HepG2 (cell line): Measurements from ENCODE around the gene ZGRF1. TPM values are rescaled to one million over a fixed set of nuclear protein-coding genes. Genes with fewer than 3 reads are reported as not detected.

Experiments used
- ATAC-seq: fragments of 200-7000 bp; cut with Tn5 transposase; 3 replicates; pipeline ENCODE4 v1.9.1; 2020; ENCODE audit warnings: mild to moderate bottlenecking, moderate library complexity
- BruUV-seq: library from RNA; stranded (reverse); fragments of 400-500 nt; replicated peaks from 2 replicates; lab custom pipeline; 2021; lab: Mats Ljungman, UMichigan
- CTCF ChIA-PET: fragments of 300-600 bp; formaldehyde crosslinking; extraction: SDS; loops from one replicate; lab custom pipeline; 2021; ENCODE audit warnings: low total read pairs, inconsistent platforms, low intra/inter-chr PET ratio; lab: Yijun Ruan, JAX
- POLR2A ChIA-PET: fragments of 350-600 bp; sonication (Branson Sonifier 250); formaldehyde crosslinking; loops from one replicate; lab custom pipeline; 2020; ENCODE audit warnings: antibody characterized with exemption, inconsistent platforms; lab: Yijun Ruan, JAX
- DNase-seq: peaks from one replicate; pipeline ENCODE4 v3.0.0-alpha.2; 2015; ENCODE audit warnings: low spot score
- FAIRE-seq: peaks from 3 replicates; lab custom pipeline; 2011; peaks lifted over from hg19 to GRCh38; lab: Jason Lieb, UNC
- H2AFZ ChIP-seq: one replicate; pipeline ENCODE4 v1.6.1; 2011; ENCODE audit warnings: low read length, inconsistent platforms
- H3K27ac ChIP-seq: fragments of 300-600 bp; 3 replicates; pipeline ENCODE4 v1.8.0; 2011; ENCODE audit warnings: mixed run types, mild to moderate bottlenecking, mixed read lengths, low read length, inconsistent platforms; ENCODE audit not compliant: insufficient read depth; ENCODE audit errors: extremely low read length
- H3K27me3 ChIP-seq, 2 experiments: fragments of 200-600 bp in 1 of 2; 2 replicates in 1 of 2; 3 replicates in 1 of 2; pipeline versions ENCODE4 v1.6.0 to v1.8.0; 2011; ENCODE audit warnings: low read length in 2 of 2, mild to moderate bottlenecking in 2 of 2, moderate library complexity in 2 of 2, inconsistent platforms in 1 of 2; ENCODE audit not compliant: insufficient read depth in 2 of 2, control insufficient read depth in 1 of 2
- H3K36me3 ChIP-seq, 2 experiments: fragments of 200-600 bp in 1 of 2; replicated peaks in 1 of 2; 2 replicates in 1 of 2; 3 replicates in 1 of 2; pipeline versions ENCODE4 v1.5.1 to v1.8.0; 2011; ENCODE audit warnings: low read length in 2 of 2, inconsistent platforms in 1 of 2; ENCODE audit not compliant: insufficient read depth in 2 of 2, control insufficient read depth in 1 of 2
- H3K4me1 ChIP-seq: 2 replicates; pipeline ENCODE4 v1.5.1; 2012; ENCODE audit warnings: low read length, inconsistent platforms; ENCODE audit not compliant: insufficient read depth
- H3K4me2 ChIP-seq: 2 replicates; pipeline ENCODE4 v1.6.0; 2011; ENCODE audit warnings: low read depth, low read length, inconsistent platforms
- H3K4me3 ChIP-seq, 3 experiments: fragments of 200-600 bp in 1 of 3; sonication (generic), shearing (Covaris generic) in 1 of 3; replicated peaks in 1 of 3; 2 replicates each; pipeline ENCODE4 v1.5.1; 2011 to 2016; ENCODE audit warnings: low read length in 3 of 3, inconsistent platforms in 2 of 3, low read depth in 2 of 3, mild to moderate bottlenecking in 2 of 3, control low read depth in 1 of 3, mixed read lengths in 1 of 3; ENCODE audit not compliant: insufficient read depth in 1 of 3
- H3K79me2 ChIP-seq: one replicate; pipeline ENCODE4 v1.6.1; 2011; ENCODE audit warnings: low read length, inconsistent platforms; ENCODE audit not compliant: insufficient read depth
- H3K9ac ChIP-seq: 2 replicates; pipeline ENCODE4 v1.6.0; 2011; ENCODE audit warnings: mild to moderate bottlenecking, low read depth, low read length, inconsistent platforms; ENCODE audit not compliant: insufficient read depth
- H3K9me3 ChIP-seq: 2 replicates; pipeline ENCODE4 v1.5.1; 2012; ENCODE audit warnings: mild to moderate bottlenecking, low read length
- H4K20me1 ChIP-seq: 2 replicates; pipeline ENCODE4 v1.6.0; 2011; ENCODE audit warnings: inconsistent platforms, mild to moderate bottlenecking, low read length, moderate library complexity; ENCODE audit not compliant: insufficient read depth
- CBX1 ChIP-seq: IDR thresholded peaks from one replicate; pipeline ENCODE4 v1.6.1; 2016; ENCODE audit warnings: antibody characterized with exemption, low read depth
- CENPX ChIP-seq: sonication (generic); formaldehyde crosslinking; IDR thresholded peaks from 2 replicates; pipeline ENCODE4 v1.9.0; 2021; ENCODE audit warnings: mild to moderate bottlenecking, missing genetic modification reagents, moderate library complexity
- NR3C1 ChIP-seq: sonication (generic); formaldehyde crosslinking; IDR thresholded peaks from 2 replicates; pipeline ENCODE4 v1.4.0; 2020; ENCODE audit warnings: missing genetic modification reagents
- RFXAP ChIP-seq: sonication (generic); formaldehyde crosslinking; IDR thresholded peaks from 2 replicates; pipeline ENCODE4 v1.4.0; 2020; ENCODE audit warnings: missing genetic modification reagents, borderline replicate concordance
- SKI ChIP-seq: fragments of 450-650 bp; IDR thresholded peaks from one replicate; pipeline ENCODE4 v1.6.1; 2018; ENCODE audit warnings: mild to moderate bottlenecking; ENCODE audit not compliant: partially characterized antibody
- SP5 ChIP-seq: IDR thresholded peaks from 2 replicates; pipeline ENCODE4 v1.6.1; 2016; ENCODE audit warnings: low read depth, borderline replicate concordance
- SSRP1 ChIP-seq: IDR thresholded peaks from 2 replicates; pipeline ENCODE4 v1.6.1; 2016; ENCODE audit warnings: control low read depth
- ZBTB33 ChIP-seq: sonication (generic); formaldehyde crosslinking; IDR thresholded peaks from 2 replicates; pipeline ENCODE4 v1.4.0; 2020; ENCODE audit warnings: missing genetic modification reagents
- ZBTB44 ChIP-seq: sonication (generic); formaldehyde crosslinking; IDR thresholded peaks from 2 replicates; pipeline ENCODE4 v1.4.0; 2020; ENCODE audit warnings: missing genetic modification reagents
- ZNF772 ChIP-seq: sonication (generic); formaldehyde crosslinking; IDR thresholded peaks from 2 replicates; pipeline ENCODE4 v1.5.0; 2020; ENCODE audit warnings: mild to moderate bottlenecking, missing genetic modification reagents
- WGBS: methylation state at CpG from one replicate; pipeline ENCODE4 v1.1.6; 2017; ENCODE audit warnings: low lambda C conversion rate; 5-methylcytosine and 5-hydroxymethylcytosine counted together
- in situ Hi-C: cut with HindIII; loops from 2 replicates; pipeline ENCODE4 v1.10.0; 2017; ENCODE audit warnings: low pct_unique_long_range_greater_than_20kb; ENCODE audit not compliant: extremely low pct_ligation_motif_present
- intact Hi-C: fragments of 100-400 bp; cut with micrococcal nuclease; formaldehyde crosslinking; loops from one replicate; pipeline ENCODE4 v1.10.0; 2022; ENCODE audit not compliant: unreplicated experiment
- polyA plus RNA-seq, 8 experiments: library from polyadenylated mRNA; depleted of rRNA in 3 of 8; stranded (reverse) in 7 of 8; unstranded in 1 of 8; fragments of >200 nt; fragmentation: Illumina TruSeq in 4 of 8; extraction: Trizol in 4 of 8; gene quantifications; 2 replicates each; pipeline versions ENCODE4 v1.2.1 to v1.2.3, GENCODE V29; 2011 to 2016; ENCODE audit warnings: low read depth in 4 of 8, missing spikeins in 1 of 8, mixed read lengths in 1 of 8; ENCODE audit not compliant: insufficient read depth in 1 of 8
- total RNA-seq, 5 experiments: library from RNA; depleted of rRNA; stranded (reverse); fragments of >200 nt; fragmentation: Illumina TruSeq; extraction: Trizol; gene quantifications; 2 replicates each; pipeline ENCODE4 v1.2.3, GENCODE V29; 2016; ENCODE audit warnings: low read depth in 1 of 5

ZGRF1 gene
- total and polyA plus RNA-seq, 2 of the 13 experiments (the other 11 are each of a cell fraction or from before 2014, with no cell fraction given): 8.6 to 15.9 TPM

- H3K9ac ChIP-seq: no peak overlapping the region
- FAIRE-seq (no peak), DNase-seq (no peak), ATAC-seq (no peak)
- CTCF ChIA-PET: no interaction called here
- H3K4me2 ChIP-seq: no peak overlapping the region
- no peaks in the 10 kb centered on the region for H3K4me1 ChIP-seq
- no TSS peak for BruUV-seq
- TF ChIP-seq ZBTB33 (CRISPR knock-in tag): no peak
- no peak for TF ChIP-seq CBX1
- TF ChIP-seq RFXAP (CRISPR knock-in tag): no peak
- TF ChIP-seq ZBTB44: no peak
- no peak for TF ChIP-seq ZNF772 (CRISPR knock-in tag)
- TF ChIP-seq NR3C1 (CRISPR knock-in tag): no peak
- no peak for TF ChIP-seq CENPX
- no peak for TF ChIP-seq SKI
- no peak for TF ChIP-seq SP5 (CRISPR knock-in tag)
- TF ChIP-seq SSRP1 (CRISPR knock-in tag): no peak
- no peaks in the 10 kb centered on the region for H3K27me3 ChIP-seq
- H3K36me3 ChIP-seq: no peaks in the 10 kb centered on the region
- WGBS: 100% methylated on average over 2 of the region's 2 CpGs
- no peak overlapping the region for H3K4me3 ChIP-seq
- H3K79me2 ChIP-seq: no peaks in the 10 kb centered on the region
- POLR2A ChIA-PET: no interaction called here
- H3K9me3 ChIP-seq: no peaks in the 10 kb centered on the region
- no peak overlapping the region for H3K27ac ChIP-seq
- in situ Hi-C loops: no loop called here
- H4K20me1 ChIP-seq: no peaks in the 10 kb centered on the region
- no peak overlapping the region for H2AFZ ChIP-seq
- intact Hi-C loops: no loop called here
Measured at GRCh38 chr4:112550728-112551127, 86.0 kb downstream of the ZGRF1 start.
